Subcutaneous adipose tissue (tissue), 4 donors: ENCODE results near the gene MMD2. TPM values are rescaled to one million over a fixed set of nuclear protein-coding genes. Genes with fewer than 3 reads are reported as not detected.

Experiments used
- CTCF ChIP-seq: fragments of 450-650 bp; IDR thresholded peaks from one replicate; pipeline ENCODE4 v1.5.1; 2016; ENCODE audit warnings: low read depth, mild to moderate bottlenecking, control low read depth, antibody characterized with exemption, moderate library complexity
- total RNA-seq, 4 donors: library from RNA; depleted of rRNA; stranded (reverse); fragments of >200 nt; gene quantifications; one replicate each; pipeline ENCODE4 v1.1.0, GENCODE V29; 2016

Gene MMD2
- total RNA-seq, 4 donors from 2014 or later = not detected

- no peak for TF ChIP-seq CTCF
Observed at GRCh38 chr7:4886671-4887070, 72.3 kb downstream of the MMD2 start.

DNA sequence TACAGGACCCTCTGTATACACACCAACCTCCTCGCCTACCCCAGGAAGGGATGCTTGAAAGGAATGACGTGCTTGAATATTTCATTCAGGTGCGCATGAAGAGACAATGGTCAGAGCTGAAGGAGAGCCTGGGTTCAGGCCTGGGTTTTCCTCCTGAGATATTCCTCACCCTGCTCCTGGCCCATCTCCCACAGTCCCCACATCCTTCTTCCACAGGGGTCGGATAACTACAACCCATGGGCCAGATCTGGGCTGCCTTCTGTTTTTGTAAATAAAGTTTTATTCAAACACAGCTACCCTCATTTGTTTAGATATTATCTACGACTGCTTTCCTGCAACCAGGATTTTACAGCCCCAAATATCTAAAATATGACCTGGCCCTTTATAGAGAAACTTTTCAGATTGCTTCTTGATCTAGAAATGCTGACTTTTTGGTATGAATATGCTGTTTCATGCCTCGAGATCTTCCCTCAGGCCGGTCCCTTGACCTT lies 73.6 kb downstream of the MMD2 start:
- TF ChIP-seq CTCF = no peak

DNA sequence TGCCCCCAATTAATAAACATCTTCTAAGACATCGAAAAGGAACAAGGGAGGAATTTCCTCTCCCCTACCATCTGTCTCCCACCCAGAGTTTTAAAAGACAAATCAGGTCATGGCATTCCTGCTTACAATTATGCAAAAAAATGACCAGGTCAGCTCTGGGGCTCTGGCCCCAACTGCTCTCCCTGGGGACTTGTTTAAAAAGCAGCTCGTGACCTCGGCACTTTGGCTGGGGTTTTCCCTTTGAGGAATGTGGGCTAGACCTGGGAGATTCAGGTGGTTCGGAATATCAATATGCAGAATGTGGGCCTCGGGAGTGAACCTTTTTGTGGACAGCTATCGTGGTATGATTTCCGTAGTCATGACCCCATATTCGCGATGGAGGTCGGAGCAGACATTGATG lies 74.8 kb downstream of the MMD2 start:
- TF ChIP-seq CTCF = no peak

DNA sequence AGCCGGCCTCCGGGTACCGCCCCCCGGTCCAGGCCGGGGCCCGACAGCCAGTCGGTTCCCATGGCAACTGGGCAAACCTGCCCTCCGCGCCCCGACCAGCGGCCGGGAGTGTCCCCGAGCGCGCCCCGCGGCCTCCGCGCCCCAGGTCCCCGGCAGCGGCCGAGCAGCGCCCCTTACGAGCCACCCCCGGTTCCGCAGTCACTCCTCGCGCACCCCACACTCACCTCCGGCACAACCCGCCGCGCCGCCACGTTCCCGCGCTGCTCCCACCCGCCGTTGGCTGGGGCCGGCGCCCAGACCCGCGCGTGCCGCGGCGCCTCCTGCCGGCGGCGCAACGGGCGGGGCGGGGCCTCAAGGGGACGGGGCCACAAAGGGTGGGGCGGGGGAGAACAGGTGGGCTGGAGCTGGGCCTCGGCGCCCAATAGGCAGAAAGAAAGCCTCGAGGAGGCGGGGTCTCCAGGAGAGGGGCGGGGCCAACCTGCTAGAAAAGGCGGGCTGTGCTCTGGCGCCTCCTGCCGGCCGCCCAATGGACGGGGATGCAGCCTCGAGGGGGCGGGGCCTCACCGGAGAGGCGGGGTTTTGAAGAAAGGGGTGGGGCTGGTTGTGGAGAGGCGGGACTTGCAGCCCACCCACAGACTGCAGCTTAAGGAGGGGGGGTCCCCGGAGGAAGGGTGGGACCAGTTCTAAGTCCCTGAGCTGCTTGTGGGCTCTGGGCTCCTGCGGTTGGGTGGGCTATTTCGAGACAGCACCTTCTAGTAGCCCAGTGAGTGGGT lies 75.4 kb downstream of the MMD2 start, which contains the start of gene RADIL:
Gene RADIL, minus strand, starts transcription at position 345 of the 773 bp plus-strand sequence. CDS start 5,577 bp downstream, outside the sequence.
- TF ChIP-seq CTCF = no peak

DNA sequence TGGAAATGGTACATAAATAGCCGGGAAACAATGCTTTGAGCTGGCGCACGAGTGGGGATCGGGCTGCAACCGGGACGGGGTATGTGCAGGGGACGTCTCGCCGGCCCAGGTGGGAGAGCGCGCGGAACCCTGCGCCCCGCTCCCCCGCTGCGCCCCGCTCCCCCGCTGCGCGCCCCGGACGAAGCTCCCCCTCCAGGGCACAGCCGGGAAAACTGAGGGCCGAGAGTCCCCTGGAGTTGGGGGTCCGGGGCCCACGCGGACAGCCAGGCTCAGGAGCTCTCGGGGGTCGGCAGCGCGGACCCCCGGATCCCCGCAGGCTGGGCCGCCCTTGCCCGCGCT lies 76.0 kb downstream of the MMD2 start:
- TF ChIP-seq CTCF = no peak

DNA sequence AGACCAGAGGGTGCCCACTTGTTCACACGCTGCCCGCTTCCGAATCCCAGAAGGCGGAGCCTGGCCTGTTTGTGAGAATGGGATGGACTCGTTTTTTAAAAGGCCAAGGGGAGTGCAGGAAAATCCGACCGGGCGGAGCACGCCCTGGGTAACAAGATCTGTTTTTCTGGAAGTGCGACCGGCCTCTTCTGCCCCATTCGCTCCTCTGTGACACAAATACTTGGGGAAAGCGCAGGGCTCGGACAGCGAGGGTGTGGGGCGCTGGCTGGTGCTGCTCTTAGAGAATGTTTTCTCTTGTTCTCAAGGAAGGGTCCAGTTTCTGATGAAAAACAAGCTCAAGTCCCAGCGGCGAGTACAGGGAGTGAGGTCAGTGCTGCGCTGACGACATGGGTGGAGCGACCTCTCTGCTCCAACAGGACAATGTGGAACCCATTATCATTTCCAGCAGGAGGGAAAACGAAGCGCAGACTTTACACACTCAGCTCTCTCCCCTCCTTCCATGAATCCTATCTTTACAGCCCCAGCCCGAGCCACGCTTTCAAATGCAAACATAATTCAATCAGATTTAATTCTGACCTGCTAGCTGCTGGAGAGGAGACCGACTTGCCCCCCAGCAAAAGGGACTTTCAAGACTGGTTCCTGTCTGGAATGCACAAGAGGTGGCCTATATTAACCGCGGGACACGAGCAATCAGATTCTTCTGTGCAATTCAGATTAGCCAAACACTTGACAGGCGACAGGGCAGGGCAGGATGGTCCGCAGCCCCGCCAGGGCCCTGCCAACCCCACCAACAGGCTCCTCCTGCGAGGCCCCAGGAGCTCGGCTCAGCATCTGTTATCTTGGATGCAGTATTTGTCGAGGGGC lies 76.6 kb downstream of the MMD2 start:
- no peak for TF ChIP-seq CTCF

- no peak for TF ChIP-seq CTCF
Observed at GRCh38 chr7:4880218-4880617, 78.8 kb downstream of the MMD2 start.
